Measurements from ENCODE around the gene AGAP1. TPM values are rescaled to one million over a fixed set of nuclear protein-coding genes. Genes with fewer than 3 reads are reported as not detected.

AGAP1 gene
- total RNA-seq, 1 experiment from 2014 or later, result 25.8 TPM

GRCh38 chr2:235515364-235515742 lies 21.5 kb downstream of the AGAP1 start:
- Histone ChIP-seq H2BK12ac (ENCODE audit: insufficient read length, low read depth, low read length) (no peak overlapping the region), H4K5ac (ENCODE audit: insufficient read length, low read depth, low read length) (no peak overlapping the region), H3K9me3 (ENCODE audit: control insufficient read depth, low read depth, low read length) (no peaks in the 10 kb centered on the region), H3T11ph (ENCODE audit: low read length) (no peak overlapping the region), H4K91ac (ENCODE audit: insufficient read length, low read depth, low read length) (no peak overlapping the region), H2BK20ac (ENCODE audit: low read depth, low read length, poor library complexity, severe bottlenecking) (no peak overlapping the region), H3K23me2 (ENCODE audit: insufficient read length, low read depth, low read length, poor library complexity, severe bottlenecking) (no peaks in the 10 kb centered on the region), H4K8ac (replicated peaks; ENCODE audit: insufficient read length, low read depth, low read length) (no peak overlapping the region), H2BK15ac (ENCODE audit: low read depth, low read length) (no peak overlapping the region), H3K79me1 (ENCODE audit: insufficient read depth, low read depth, low read length, poor library complexity, severe bottlenecking) (peaks cover 9% of the 10 kb centered on the region), H3K27ac (ENCODE audit: insufficient read length, low read depth, low read length) (no peak overlapping the region), H2BK5ac (ENCODE audit: insufficient read length, low read length) (no peak overlapping the region), H3K4me2 (ENCODE audit: insufficient read depth, insufficient read length, low read length) (no peak overlapping the region), H3K4me1 (ENCODE audit: insufficient read depth, low read length) (peaks cover 2% of the 10 kb centered on the region; the same call in 1 of the 2 replicates), H3K23ac (ENCODE audit: insufficient read length, low read depth, low read length) (no peak overlapping the region), H2AFZ (ENCODE audit: low read length) (no peak overlapping the region), H3K14ac (ENCODE audit: insufficient read depth, low read length) (no peak overlapping the region), H3K79me2 (ENCODE audit: insufficient read depth, low read length) (peaks cover 20% of the 10 kb centered on the region), H3K27me3 (ENCODE audit: insufficient read depth, low read length) (peaks cover 2% of the 10 kb centered on the region; the same call in 1 of the 2 replicates), H2AK5ac (ENCODE audit: insufficient read length, low read length) (no peak overlapping the region), H2BK120ac (ENCODE audit: low read depth, low read length, poor library complexity, severe bottlenecking) (no peak overlapping the region), H4K20me1 (ENCODE audit: control insufficient read depth, insufficient read depth, insufficient read length) (peaks cover 3% of the 10 kb centered on the region), H3K4ac (ENCODE audit: low read depth, low read length) (no peak overlapping the region), H3K18ac (ENCODE audit: insufficient read length, low read depth, low read length) (no peak overlapping the region), H3K56ac (ENCODE audit: insufficient read length, low read depth, low read length) (no peak overlapping the region), H3K9ac (ENCODE audit: extremely low read depth, insufficient read length, low read length) (no peak overlapping the region)
- Mint-ChIP-seq H3K27ac (no peak overlapping the region; a peak in 2 of 7 replicates), H3K27me3 (ENCODE audit: low read depth) (no peaks in the 10 kb centered on the region), H3K4me1 (peaks cover 42 to 46% of the 10 kb centered on the region in 2 experiments), H3K9me3 (peaks cover 12 to 14% of the 10 kb centered on the region in 2 experiments), H3K4me3 (no peak overlapping the region), H3K36me3 (ENCODE audit: insufficient read depth in 1 of 3, low read depth in 3 of 3) (peaks cover 10 to 16% (median 12%) of the 10 kb centered on the region in 3 experiments; a peak in 6 of 7 replicates)
- DNase-seq, result no peak
- no peak for TF ChIP-seq CTCF (conservative IDR thresholded peaks at IDR 0.05)
- WGBS (ENCODE audit: extremely low coverage, insufficient read length, low lambda C conversion rate), result no CpG with 5 or more reads among the region's 7 CpGs

Measured in H9 (cell line).